Measurements from ENCODE around the gene TMEM178B.
"Not testable (repeated sequence)": the region's sequence is repeated elsewhere in the genome, so short reads cannot be mapped to it uniquely, and the experiment has no call there.

Gene TMEM178B

DNA sequence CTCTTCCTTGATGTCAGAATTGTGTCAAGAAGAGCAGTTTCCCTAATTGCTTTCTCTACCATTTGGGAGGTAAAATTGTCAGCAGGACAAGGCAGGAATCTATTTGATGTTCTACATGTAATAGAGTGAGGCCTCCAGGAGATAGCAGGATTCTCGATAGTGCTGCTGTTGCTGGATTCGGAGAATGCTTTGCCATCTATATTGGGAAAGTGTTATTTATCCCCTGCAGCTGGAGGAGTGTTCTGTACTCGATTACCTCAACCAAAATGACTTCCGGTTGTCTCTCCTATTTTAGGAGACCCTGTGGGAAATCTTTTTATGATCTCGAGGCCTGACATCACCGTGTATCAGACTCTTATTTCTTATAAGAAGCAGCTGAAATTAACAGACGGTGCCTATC, 217.1 kb downstream of the TMEM178B start:
- no peak for DNase-seq (ENCODE audit: low read depth, low spot score)
- no peak overlapping the region for H3K27ac ChIP-seq

DNA sequence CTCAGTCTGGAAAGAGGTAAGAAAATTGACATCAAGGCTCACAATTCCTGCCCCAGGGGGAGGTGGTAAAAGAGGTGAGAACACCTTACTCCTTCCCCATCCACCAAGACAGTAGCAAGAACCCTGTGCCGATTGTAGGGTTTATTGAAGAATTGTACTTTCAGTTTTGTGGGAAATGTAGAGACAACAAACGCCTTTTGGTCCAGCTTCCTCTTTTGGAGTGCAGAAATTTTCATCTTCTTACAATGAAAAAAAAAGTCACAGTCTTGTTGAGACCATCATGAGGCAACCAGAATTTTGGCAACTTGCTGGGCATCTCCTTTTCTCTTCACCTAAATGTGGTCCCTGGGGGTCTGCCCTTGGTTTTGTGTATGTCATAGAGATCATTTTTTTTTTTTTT, 217.7 kb downstream of the TMEM178B start:
- no peak for DNase-seq (ENCODE audit: low read depth, low spot score)

DNA sequence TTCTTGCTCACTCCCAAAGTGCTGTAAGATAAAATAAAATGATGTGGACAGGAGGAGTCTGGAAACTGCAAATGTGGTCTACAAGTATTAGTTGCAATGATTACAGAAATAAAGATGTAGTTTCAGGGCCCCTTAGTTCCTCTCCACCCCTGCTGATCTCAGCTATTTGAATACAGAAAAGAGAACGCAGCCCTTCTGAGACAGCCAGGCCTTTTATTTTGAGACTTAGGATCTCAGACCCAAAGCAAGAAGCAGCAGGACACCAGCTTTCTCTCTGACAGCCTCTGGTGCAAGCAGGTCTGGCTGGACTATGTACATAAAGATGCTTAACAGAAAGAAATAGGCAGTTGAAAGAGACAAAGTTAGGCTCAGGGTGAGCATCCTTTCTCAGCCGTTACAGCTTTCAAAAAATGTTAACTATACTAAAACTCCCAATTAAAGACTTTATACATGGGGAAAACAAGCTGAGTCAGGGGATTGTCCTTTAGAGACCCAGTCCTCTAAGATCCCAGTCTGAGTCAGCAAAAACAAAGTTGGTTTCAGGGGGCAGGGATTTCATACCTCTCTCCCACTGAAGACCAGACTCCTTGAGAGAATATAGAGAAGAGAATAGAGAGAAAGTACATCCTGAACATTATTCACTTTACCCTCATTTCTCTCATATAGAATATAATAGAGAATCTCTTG, 220.4 kb downstream of the TMEM178B start:
- H3K27ac ChIP-seq, result no peak overlapping the region
- no peak for DNase-seq (ENCODE audit: low read depth, low spot score)

More for the DNA sequence above, 217.7 kb downstream of the TMEM178B start:
- H3K27ac ChIP-seq, result no peak overlapping the region

DNA sequence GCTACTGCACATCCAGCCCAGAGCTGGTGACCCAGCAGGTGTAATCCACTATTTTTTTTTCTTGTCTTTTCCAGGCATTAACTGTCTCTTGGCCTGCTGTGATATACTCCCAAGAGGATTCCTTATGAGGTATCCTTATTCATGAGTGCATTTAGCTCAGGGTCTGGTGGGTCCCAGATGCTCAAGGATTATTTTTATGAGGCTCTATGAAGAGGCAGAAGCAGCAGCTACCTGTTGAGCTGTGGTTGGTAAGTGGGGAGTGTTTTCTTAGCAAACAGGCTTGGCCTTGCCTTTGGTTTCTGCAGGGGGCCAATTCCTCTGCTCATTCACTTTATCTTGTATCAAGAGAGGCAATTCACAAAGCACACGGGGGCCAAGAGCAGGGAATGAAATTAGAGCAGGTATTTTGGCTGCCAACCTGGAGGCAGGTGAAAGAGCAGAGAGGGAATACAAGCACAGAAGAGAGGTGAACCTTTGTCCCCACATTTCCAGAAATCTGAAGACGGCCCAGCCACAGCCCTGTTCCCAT, 221.6 kb downstream of the TMEM178B start:
- DNase-seq (ENCODE audit: low read depth, low spot score), result no peak
- H3K27ac ChIP-seq, result no peak overlapping the region

DNA sequence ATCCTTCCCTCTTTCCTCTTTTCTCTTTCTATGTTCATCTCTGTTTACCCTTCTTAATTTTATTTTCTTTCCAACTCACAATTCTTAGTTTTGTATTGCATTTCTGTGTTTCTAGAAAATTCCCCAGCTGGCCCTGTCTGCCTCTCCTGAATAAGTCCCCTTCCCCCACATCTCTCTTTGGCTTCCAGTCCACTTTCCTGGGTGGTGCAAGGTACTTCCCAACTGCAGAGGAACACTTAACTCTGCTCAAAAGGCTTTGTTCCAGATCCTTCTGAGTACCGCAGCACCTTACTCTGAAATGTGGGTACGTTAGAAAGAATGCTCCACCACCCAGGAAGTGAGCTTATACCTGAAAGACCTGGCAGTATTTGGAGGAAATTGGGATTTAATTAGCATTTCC, 227.0 kb downstream of the TMEM178B start:
- H3K27ac ChIP-seq, result no peak overlapping the region
- no peak for DNase-seq (ENCODE audit: low read depth, low spot score)

DNA sequence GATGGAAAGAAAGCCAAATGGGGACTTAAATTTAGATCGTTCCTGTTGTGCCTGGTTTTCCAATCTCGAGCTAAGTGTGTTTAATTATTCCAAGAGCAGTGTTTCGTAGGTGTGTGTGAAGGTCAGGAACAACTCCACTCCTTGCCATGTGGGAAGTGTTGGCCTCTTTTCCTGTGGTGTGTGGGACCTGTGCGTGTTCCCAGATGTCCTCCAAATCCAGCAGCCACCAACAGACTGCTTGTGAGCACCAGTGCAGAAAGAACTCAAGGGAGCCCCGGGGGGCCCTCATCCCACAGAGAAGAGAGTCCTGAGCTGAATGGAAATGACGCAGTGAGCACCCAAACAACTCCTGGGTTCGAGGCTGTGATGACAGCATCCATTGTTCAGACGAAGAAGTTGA, 227.7 kb downstream of the TMEM178B start:
- H3K27ac ChIP-seq, result no peak overlapping the region
- no peak for DNase-seq (ENCODE audit: low read depth, low spot score)

DNA sequence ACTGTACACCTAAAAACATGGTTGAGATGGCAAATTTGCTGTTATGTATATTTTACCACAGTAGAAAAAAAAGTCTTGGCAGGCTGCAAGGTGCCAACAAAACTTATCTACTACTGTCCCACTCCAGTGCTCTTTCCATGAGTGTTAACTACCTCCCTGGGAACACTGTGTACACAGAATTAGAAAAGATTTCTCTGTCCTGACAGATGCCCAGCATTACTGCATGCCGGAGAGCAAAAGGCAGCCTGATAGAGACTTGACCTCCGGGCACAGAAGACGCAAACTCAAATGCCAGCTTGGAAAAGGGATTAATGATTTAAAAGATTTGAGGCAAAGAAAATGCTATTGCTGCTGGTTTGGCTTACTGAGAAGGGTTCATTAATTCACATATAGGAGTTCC, 228.8 kb downstream of the TMEM178B start:
- DNase-seq (ENCODE audit: low read depth, low spot score), result no peak
- H3K27ac ChIP-seq, result no peak overlapping the region

DNA sequence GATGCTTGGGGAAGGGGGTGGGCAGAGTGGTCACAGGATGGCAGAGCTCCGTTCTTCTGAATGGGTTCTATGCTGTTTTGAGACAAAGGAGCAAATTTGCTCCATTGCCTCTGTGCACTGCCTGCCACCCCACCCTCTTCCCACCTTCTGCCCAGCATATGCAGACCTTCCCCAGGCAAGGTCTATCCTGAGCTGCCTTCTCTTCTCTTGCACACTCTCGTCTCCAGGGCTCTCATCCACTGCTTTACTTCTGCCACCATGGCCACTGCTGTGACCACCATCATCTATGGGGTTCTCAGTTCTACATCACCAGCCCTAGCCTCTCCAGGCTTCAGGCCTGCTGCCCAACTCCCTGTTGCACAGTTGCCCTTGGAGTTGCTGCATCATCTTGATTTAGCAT, 230.4 kb downstream of the TMEM178B start:
- no peak overlapping the region for H3K27ac ChIP-seq
- no peak for DNase-seq (ENCODE audit: low read depth, low spot score)

DNA sequence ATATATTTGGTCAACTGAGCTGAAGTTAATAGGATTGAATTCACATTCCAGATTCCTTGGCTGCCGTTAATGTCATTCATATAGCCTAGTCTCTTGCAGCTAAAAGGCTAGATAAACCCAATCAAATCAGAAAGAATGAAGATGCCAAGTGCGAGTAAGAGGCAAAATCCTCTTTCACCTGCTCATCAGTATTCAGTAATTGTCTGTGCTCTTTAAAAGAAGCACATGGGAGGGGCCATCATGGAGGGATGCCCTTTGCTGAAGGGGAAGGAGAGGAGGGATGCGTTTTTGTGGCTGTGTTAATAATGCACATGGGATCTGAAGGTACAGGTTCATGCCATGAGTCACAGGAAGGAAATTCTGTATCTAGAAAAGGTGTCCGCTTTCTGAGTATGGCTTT, 232.2 kb downstream of the TMEM178B start:
- no peak overlapping the region for H3K27ac ChIP-seq
- DNase-seq (ENCODE audit: low read depth, low spot score), result no peak

DNA sequence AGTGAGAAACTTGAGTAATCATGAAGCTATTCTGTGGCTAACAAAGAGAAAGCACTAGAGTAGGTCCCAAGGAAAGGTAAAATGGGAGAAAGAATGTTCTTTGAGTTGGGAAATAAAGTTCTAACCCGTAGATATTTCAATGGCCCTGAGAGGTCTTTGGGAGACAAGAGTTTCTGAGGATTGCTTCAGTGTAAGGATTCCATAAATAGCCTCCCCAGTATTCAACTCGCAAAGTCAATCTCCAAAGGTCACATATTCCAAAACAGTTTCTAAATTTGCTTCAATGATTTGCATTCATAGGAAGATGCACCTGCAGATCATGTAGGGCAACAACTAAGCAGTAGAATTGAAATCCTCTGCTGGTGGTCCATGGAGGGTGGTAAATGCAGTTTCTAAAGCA, 238.5 kb downstream of the TMEM178B start:
- H3K27ac ChIP-seq, result no peak overlapping the region
- no peak for DNase-seq (ENCODE audit: low read depth, low spot score)

DNA sequence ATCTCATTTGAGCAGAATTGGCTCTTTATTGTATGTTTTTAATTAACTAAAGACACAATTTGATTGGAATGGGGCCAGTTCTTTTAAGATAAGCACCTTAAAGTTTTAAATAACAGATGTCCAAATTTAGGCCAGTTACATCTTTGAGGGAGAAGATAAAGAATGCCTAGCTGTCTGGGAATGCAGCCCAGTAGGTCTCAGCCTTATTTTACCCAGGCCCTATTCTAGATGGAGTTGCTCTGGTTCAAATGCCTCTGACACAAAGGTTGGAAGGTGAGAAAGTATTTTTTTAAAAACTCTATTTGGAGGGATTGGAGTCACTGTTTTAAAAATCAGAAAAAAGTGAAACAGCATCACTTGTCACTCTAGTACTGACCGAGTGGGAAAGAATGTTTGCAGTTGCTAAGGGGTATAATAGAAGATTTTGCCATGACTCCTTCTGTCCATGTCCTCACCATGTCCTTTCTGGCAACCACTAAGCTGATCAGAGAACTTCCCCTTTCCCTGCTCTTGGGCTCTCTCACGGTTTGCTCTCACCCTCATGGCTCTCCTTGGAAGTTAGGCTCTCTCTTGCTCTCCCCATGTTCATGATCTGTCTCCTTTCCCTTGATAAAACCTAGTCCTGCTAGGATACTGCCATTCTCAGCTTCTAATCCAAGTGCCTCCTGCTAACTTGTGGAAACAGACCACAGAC, 239.1 kb downstream of the TMEM178B start:
- no peak for DNase-seq (ENCODE audit: low read depth, low spot score)
- no peak overlapping the region for H3K27ac ChIP-seq

DNA sequence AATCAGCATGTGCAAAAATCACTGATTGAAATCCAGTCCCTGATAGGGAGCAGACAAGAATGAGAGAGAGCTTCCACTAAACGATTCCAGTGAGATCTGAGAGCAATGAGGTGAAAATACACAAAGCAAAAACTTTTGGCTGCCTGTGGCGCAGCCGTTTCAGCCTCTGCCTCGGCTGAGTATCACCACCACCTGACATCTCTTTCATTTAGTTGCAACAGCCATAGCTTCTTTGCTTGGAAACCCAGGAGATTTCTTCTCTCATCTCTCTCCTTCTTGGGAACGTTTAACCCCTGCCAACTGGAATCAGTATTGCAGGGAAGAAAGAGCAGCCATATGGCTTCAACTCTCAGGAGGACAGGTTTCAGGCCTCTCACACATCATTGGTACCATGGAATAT, 240.0 kb downstream of the TMEM178B start:
- H3K27ac ChIP-seq, result no peak overlapping the region
- no peak for DNase-seq (ENCODE audit: low read depth, low spot score)

DNA sequence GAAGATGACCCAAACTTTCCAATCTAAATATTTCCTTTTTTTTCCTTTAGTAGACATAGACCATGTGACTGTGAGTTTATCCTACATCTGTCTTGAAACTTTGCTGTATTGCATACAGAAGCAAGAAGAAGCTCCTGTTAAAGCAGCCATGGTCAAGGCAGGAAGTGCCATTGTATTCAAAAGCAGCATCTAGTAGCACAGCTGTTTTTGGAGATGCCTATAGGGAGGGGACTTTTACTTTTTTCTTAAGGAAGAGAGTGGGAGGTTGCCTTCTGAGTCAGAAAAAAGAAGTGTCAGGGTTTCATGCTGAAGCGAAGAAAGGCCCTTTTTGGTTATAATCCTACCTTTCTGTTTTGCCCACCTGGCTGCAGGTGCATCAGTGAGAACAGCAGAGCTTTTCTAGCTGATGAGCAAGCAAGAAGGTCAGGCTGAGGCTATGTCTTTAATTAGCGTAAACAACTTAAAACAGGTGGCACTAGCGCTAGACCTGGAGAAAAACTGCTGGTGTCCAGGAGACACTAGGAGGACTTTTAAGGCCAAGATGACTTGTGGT, 243.2 kb downstream of the TMEM178B start:
- no peak overlapping the region for H3K27ac ChIP-seq
- no peak for DNase-seq (ENCODE audit: low read depth, low spot score)

DNA sequence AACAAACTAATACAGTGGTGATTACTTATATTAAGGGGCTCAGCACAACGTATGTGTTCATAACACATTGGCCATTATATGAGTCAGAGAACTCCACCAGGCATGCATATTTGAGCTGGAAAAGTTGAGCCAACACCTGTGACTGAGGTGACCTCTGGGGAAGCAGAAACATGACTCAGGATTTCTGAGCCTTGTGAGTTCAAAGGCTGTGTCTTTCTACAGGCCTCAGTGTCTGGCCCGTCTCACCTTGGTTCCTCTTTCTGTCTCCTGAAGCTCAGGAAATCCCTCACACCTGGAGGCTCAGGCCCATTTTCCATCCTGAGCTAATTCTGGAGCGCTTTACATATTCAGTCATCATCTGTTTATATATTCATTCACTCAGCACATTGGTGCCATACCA, 246.4 kb downstream of the TMEM178B start:
- no peak for DNase-seq (ENCODE audit: low read depth, low spot score)
- no peak overlapping the region for H3K27ac ChIP-seq

DNA sequence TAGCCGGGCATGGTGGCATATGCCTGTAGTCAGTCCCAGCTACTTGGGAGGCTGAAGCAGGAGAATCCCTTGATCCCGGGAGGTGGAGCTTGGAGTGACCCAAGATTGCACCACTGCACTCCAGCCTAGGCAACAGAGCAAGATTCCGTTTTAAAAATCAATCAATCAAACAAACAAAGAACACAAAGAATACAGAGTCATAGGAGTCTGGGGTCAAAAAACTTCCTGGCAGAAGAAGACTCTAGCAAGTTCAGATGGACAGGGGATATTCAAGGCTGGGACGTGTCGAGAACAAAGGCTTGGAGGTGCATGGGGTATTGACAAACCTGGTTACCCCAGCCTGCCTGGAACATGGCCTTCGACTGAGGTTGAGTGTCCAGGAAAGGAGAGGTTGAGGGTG, 248.5 kb downstream of the TMEM178B start:
- no peak overlapping the region for H3K27ac ChIP-seq
- no peak for DNase-seq (ENCODE audit: low read depth, low spot score)

DNA sequence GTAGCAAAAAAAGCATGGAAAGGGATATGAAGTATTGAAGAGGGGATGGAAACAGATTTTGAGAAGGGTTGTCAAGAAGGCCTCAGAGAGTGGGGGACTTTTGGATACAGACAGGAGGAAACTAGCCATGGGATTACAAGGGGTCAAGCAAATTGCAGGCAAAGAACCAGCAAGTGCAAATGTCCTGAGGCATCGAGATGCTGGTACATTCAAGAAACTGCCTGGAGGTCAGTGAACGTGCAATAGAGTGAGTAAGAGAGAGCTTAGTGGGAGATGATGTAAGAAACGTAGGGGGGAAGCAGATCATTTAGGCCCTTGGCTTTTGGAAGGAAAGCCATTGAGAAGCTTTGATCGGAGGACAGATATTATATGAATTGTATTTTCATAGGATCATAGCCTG, 250.0 kb downstream of the TMEM178B start:
- DNase-seq (ENCODE audit: low read depth, low spot score), result no peak
- no peak overlapping the region for H3K27ac ChIP-seq

DNA sequence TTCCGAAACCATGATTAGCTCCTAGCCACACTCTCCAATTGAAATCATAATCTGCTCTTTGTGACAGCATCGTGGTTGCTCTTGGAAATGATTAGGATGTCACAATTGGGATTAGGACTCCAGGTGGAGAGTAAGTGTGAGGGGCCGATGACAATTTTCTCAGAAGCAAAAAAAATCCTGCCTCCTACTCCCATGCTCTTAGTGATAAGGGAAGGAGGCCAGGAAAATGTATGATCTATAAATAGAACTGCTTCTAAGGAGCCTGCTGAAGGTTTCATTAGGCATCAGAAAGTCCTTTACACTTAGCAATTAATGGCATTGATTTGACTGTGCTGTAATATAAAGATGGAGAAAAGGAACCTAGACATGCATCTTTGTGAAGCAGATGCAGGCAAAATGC, 251.0 kb downstream of the TMEM178B start:
- H3K27ac ChIP-seq, result no peak overlapping the region
- no peak for DNase-seq (ENCODE audit: low read depth, low spot score)

DNA sequence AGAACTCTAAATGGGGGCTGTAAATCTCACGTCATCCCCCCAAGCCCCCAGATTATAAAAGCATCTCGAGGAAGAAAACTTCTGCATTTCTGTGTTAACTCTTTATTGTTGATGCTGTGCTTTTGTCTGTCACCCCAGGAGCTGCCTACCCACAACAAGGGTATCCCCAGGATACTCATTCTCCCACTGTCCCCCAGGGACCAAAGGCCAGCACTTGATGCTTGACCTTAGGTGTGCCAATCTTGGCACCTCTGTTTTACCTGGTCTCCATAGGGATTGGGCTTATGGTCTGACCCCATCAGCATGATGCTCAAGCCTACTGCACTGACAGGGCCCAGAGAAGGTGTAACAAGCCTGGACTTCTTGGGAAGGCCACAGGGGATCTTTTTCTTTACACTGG, 251.4 kb downstream of the TMEM178B start:
- H3K27ac ChIP-seq, result no peak overlapping the region
- no peak for DNase-seq (ENCODE audit: low read depth, low spot score)

DNA sequence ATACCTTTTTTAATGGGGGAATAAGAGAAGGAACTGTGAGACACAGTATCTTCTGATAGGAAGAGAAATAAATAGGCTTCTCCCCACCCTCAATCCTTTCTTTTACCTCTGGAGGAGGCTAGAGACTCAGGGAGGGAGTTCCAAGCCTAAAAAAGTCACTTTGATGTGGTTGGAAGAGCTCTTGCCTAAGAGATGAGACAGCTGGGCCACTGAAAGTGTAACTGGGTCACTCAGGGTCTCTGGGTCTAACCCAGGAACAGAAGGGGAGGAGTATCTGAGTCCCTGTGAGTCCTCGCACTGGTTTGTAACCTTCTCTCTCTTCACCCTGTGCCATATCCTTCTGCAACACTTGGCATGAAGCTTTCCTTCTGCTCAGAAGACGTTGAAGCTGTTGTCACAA, 254.4 kb downstream of the TMEM178B start:
- no peak overlapping the region for H3K27ac ChIP-seq
- DNase-seq (ENCODE audit: low read depth, low spot score), result no peak

DNA sequence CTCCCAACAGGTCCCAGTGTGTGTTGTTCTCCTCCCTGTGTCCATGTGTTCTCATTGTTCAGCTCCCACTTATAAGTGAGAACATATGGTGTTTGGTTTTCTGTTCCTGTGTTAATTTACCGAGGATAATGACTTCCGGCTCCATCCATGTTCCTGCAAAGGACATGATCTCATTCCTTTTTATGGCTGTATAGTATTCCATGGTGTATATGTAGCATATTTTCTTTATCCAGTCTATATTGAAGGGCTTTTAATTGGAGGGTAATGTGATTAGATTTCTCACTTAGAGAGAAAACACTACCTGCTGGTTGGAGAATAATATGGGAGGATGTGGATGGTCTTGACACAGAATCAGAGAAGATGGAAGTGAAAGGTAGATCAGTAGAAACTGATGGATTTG, 256.4 kb downstream of the TMEM178B start:
- DNase-seq (ENCODE audit: low read depth, low spot score); H3K27ac ChIP-seq: not testable (repeated sequence)

DNA sequence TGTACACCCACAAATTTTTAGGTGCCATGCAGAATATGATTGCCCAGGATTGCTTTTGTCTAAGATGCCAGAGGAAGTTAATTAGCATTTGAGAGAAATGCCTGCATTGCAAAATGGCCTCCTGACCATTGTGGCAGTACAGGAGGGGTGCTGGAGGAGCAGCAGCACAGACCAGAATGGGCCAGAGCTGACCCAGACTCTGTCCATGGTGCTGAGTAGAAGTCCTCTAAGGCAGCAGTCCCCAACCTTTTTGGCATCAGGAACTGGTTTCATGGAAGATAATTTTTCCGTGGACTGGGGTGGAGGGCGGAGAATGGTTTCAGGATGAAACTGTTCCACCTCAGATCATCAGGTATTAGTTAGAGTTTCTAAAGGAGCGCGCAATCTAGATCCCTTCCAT, 259.6 kb downstream of the TMEM178B start:
- no peak for DNase-seq (ENCODE audit: low read depth, low spot score)

DNA sequence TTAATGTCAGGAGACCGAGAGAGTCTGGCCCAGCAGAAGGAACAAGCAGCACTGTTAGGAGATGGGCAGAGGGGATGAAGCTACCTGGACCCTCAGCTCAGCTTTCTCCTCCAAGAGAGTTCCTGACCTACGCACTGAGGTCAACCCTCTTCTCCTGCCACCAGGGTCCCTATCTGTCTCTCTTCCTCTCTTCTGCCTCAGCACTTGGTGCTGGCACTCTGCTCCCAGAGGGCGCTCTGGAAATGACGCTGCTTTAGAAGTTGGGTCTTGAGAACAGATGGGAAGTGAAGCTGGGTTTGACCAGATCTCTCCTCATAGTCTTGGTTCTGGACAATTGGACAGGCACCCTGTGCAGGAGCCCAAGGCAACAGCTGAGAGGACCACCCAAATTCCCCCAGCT, 261.3 kb downstream of the TMEM178B start:
- DNase-seq (ENCODE audit: low read depth, low spot score), result no peak
- H3K27ac ChIP-seq, result no peak overlapping the region

More for the DNA sequence above, 259.6 kb downstream of the TMEM178B start:
- no peak overlapping the region for H3K27ac ChIP-seq

All from epithelial cell of prostate (primary cell).